HCT116 (cell line): ENCODE data around the gene KATNBL1. TPM values are rescaled to one million over a fixed set of nuclear protein-coding genes. Genes with fewer than 3 reads are reported as not detected.

Source experiments
- ATAC-seq: fragments of 200-7000 bp; cut with Tn5 transposase; 2 replicates; pipeline ENCODE4 v1.9.1; 2020; ENCODE audit warnings: mild to moderate bottlenecking, moderate library complexity
- BruUV-seq: library from RNA; stranded (reverse); fragments of 400-500 nt; replicated peaks from 2 replicates; lab custom pipeline; 2021; lab: Mats Ljungman, UMichigan
- CTCF ChIA-PET: fragments of 300-600 bp; sonication (Branson Sonifier 250); formaldehyde crosslinking; loops from one replicate; lab custom pipeline; 2021; ENCODE audit warnings: antibody characterized with exemption; lab: Charles Lee
- POLR2A ChIA-PET: fragments of 300-600, 350-600 bp; sonication (Branson Sonifier 250); formaldehyde crosslinking; loops from one replicate; lab custom pipeline; 2021; ENCODE audit warnings: antibody characterized with exemption; lab: Charles Lee
- RAD21 ChIA-PET, 2 experiments: fragments of 300-600 bp; sonication (Branson Sonifier 250); formaldehyde crosslinking; loops; one replicate each; lab custom pipeline; 2023; ENCODE audit warnings: low total read pairs in 2 of 2; ENCODE audit not compliant: uncharacterized antibody in 2 of 2, unreplicated experiment in 2 of 2, low non-redundant PET in 1 of 2; lab: Charles Lee
- DNase-seq: peaks from one replicate; pipeline ENCODE4 v3.0.0-alpha.2; 2010; ENCODE audit warnings: low read depth, low spot score
- H2AFZ ChIP-seq: fragments of 200-600 bp; shearing (Covaris generic), sonication (generic); 2 replicates; pipeline ENCODE4 v1.6.1; 2017; ENCODE audit warnings: low read depth, mixed run types, mixed read lengths, antibody characterized with exemption, low read length; ENCODE audit not compliant: poor library complexity, severe bottlenecking
- H3K27ac ChIP-seq: 2 replicates; pipeline ENCODE4 v1.5.1; 2012; ENCODE audit warnings: low read depth, low read length
- H3K27me3 ChIP-seq: fragments of 200-600 bp; sonication (generic); 2 replicates; pipeline ENCODE4 v1.6.1; 2016; ENCODE audit warnings: mixed run types, low read length, mixed read lengths; ENCODE audit not compliant: insufficient read depth
- H3K36me3 ChIP-seq, 2 experiments: fragments of 200-500 bp in 1 of 2; fragments of 200-600 bp in 1 of 2; sonication (Bioruptor generic) in 1 of 2; sonication (generic) in 1 of 2; 2 replicates each; pipeline versions ENCODE4 v1.5.1 to v1.6.1; 2014 to 2016; ENCODE audit warnings: low read length in 2 of 2, inconsistent platforms in 1 of 2, mixed read lengths in 1 of 2, mixed run types in 1 of 2; ENCODE audit not compliant: insufficient read depth in 2 of 2, control insufficient read depth in 1 of 2
- H3K4me1 ChIP-seq, 2 experiments: fragments of 200-600 bp in 1 of 2; sonication (generic) in 1 of 2; 2 replicates each; pipeline versions ENCODE4 v1.5.1 to v1.6.1; 2012 to 2017; ENCODE audit warnings: low read length in 2 of 2, inconsistent platforms in 1 of 2, mild to moderate bottlenecking in 1 of 2, mixed read lengths in 1 of 2, mixed run types in 1 of 2, moderate library complexity in 1 of 2; ENCODE audit not compliant: insufficient read depth in 2 of 2, control insufficient read depth in 1 of 2
- H3K4me2 ChIP-seq: fragments of 200-600 bp; sonication (generic); 2 replicates; pipeline ENCODE4 v1.6.1; 2017; ENCODE audit warnings: mixed run types, low read length, mixed read lengths
- H3K4me3 ChIP-seq, 2 experiments: fragments of 200-600 bp in 1 of 2; sonication (generic) in 1 of 2; replicated peaks in 1 of 2; 2 replicates each; pipeline ENCODE4 v1.5.1; 2011 to 2016; ENCODE audit warnings: low read length in 2 of 2, control low read depth in 1 of 2, low read depth in 1 of 2, mild to moderate bottlenecking in 1 of 2, mixed read lengths in 1 of 2, mixed run types in 1 of 2
- H3K79me2 ChIP-seq: fragments of 200-600 bp; sonication (generic); 2 replicates; pipeline ENCODE4 v1.6.1; 2017; ENCODE audit warnings: mild to moderate bottlenecking, mixed run types, low read length, moderate library complexity, mixed read lengths; ENCODE audit not compliant: insufficient read depth
- H3K9ac ChIP-seq: fragments of 200-600 bp; sonication (generic); 2 replicates; pipeline ENCODE4 v1.6.1; 2016; ENCODE audit warnings: low read length, mixed read lengths
- H3K9me2 ChIP-seq: fragments of 200-600 bp; sonication (generic), shearing (Covaris generic); 2 replicates; pipeline ENCODE4 v1.6.1; 2017; ENCODE audit warnings: mixed run types, mild to moderate bottlenecking, moderate library complexity; ENCODE audit not compliant: insufficient read depth
- H3K9me3 ChIP-seq, 2 experiments: fragments of 200-500 bp in 1 of 2; fragments of 200-600 bp in 1 of 2; sonication (Bioruptor generic) in 1 of 2; sonication (generic) in 1 of 2; 2 replicates each; pipeline ENCODE4 v1.6.1; 2014 to 2017; ENCODE audit warnings: low read length in 2 of 2, mixed read lengths in 2 of 2, inconsistent platforms in 1 of 2, low read depth in 1 of 2, mild to moderate bottlenecking in 1 of 2, mixed run types in 1 of 2, moderate library complexity in 1 of 2; ENCODE audit not compliant: control insufficient read depth in 1 of 2, insufficient read depth in 1 of 2
- H4K20me1 ChIP-seq: fragments of 200-600 bp; sonication (generic), shearing (Covaris generic); 2 replicates; pipeline ENCODE4 v1.6.1; 2017; ENCODE audit warnings: mixed run types, mild to moderate bottlenecking, moderate library complexity; ENCODE audit not compliant: insufficient read depth
- ATF3 ChIP-seq: IDR thresholded peaks from 2 replicates; pipeline ENCODE4 v1.6.1; 2012
- CBX3 ChIP-seq: IDR thresholded peaks from 2 replicates; pipeline ENCODE4 v1.6.1; 2012; ENCODE audit warnings: low read depth
- CEBPB ChIP-seq: IDR thresholded peaks from 2 replicates; pipeline ENCODE4 v1.6.1; 2012; ENCODE audit warnings: low read depth
- CTCF ChIP-seq, 3 experiments: fragments of 200-600 bp in 1 of 3; sonication (generic) in 1 of 3; IDR thresholded peaks in 2 of 3; conservative IDR thresholded peaks in 1 of 3; 2 replicates each; pipeline ENCODE4 v1.5.1; 2012 to 2017; ENCODE audit warnings: low read depth in 2 of 3, low read length in 2 of 3, antibody characterized with exemption in 1 of 3, borderline replicate concordance in 1 of 3, control low read depth in 1 of 3, mild to moderate bottlenecking in 1 of 3, mixed read lengths in 1 of 3, mixed run types in 1 of 3, moderate library complexity in 1 of 3; ENCODE audit not compliant: insufficient read depth in 1 of 3
- EGR1 ChIP-seq: IDR thresholded peaks from 2 replicates; pipeline ENCODE4 v1.6.1; 2012; ENCODE audit warnings: low read depth
- ELF1 ChIP-seq: IDR thresholded peaks from 2 replicates; pipeline ENCODE4 v1.6.1; 2012; ENCODE audit warnings: low read depth, borderline replicate concordance
- EZH2 ChIP-seq: fragments of 200-600 bp; sonication (generic); IDR thresholded peaks from 2 replicates; pipeline ENCODE4 v1.6.1; 2017; ENCODE audit warnings: antibody characterized with exemption, mixed run types
- EZH2phosphoT487 ChIP-seq: fragments of 200-600 bp; IDR thresholded peaks from 2 replicates; pipeline ENCODE4 v1.6.1; 2018; ENCODE audit warnings: antibody characterized with exemption, borderline replicate concordance
- FOSL1 ChIP-seq: IDR thresholded peaks from 2 replicates; pipeline ENCODE4 v1.6.1; 2012; ENCODE audit warnings: low read depth
- MAX ChIP-seq: IDR thresholded peaks from 2 replicates; pipeline ENCODE4 v1.6.1; 2012
- POLR2A ChIP-seq: IDR thresholded peaks from 2 replicates; pipeline ENCODE4 v1.7.0; 2011; ENCODE audit warnings: borderline replicate concordance; ENCODE audit not compliant: insufficient read depth, insufficient read length; ENCODE audit errors: extremely low read depth
- REST ChIP-seq: IDR thresholded peaks from 2 replicates; pipeline ENCODE4 v1.6.1; 2012; ENCODE audit warnings: low read depth
- SIN3A ChIP-seq: IDR thresholded peaks from 2 replicates; pipeline ENCODE4 v1.6.1; 2012; ENCODE audit warnings: low read depth
- SRF ChIP-seq: IDR thresholded peaks from 2 replicates; pipeline ENCODE4 v1.6.1; 2012; ENCODE audit warnings: low read depth
- TCF7L2 ChIP-seq: IDR thresholded peaks from 2 replicates; pipeline ENCODE4 v1.7.0; 2011; ENCODE audit warnings: borderline replicate concordance, inconsistent platforms; ENCODE audit not compliant: insufficient read depth, insufficient read length; ENCODE audit errors: extremely low read depth
- ZBTB33 ChIP-seq: IDR thresholded peaks from 2 replicates; pipeline ENCODE4 v1.6.1; 2011; ENCODE audit warnings: mild to moderate bottlenecking, low read length, moderate library complexity; ENCODE audit not compliant: insufficient replicate concordance; ENCODE audit errors: extremely low read depth
- ZFX ChIP-seq: fragments of 450-650 bp; IDR thresholded peaks from 2 replicates; pipeline ENCODE4 v1.6.1; 2017
- ZNF274 ChIP-seq: fragments of 200-500 bp; sonication (Bioruptor generic); IDR thresholded peaks from 2 replicates; pipeline ENCODE4 v1.6.1; 2014; ENCODE audit warnings: mild to moderate bottlenecking, low read depth, low read length, inconsistent platforms
- intact Hi-C: fragments of 100-400 bp; cut with micrococcal nuclease; formaldehyde crosslinking; loops from 2 replicates; pipeline ENCODE4 v1.10.0; 2022
- total RNA-seq: library from RNA; stranded (reverse); gene quantifications from one replicate; pipeline ENCODE4 v1.2.1, GENCODE V29; 2021; ENCODE audit not compliant: unreplicated experiment

KATNBL1 gene
- total RNA-seq, 1 experiment from 2014 or later, result 40.5 TPM

- no peak overlapping the region for H3K4me3 ChIP-seq
- POLR2A ChIA-PET, result no interaction called here
- no peaks in the 10 kb centered on the region for H3K79me2 ChIP-seq
- CTCF ChIA-PET, result interaction anchor here (1.1 kb wide), 1 partner anchor 102 kb away, joined by 6 read pairs; the partner anchor contains the start of gene KATNBL1
- H3K9me2 ChIP-seq, result no peaks in the 10 kb centered on the region
- no peak overlapping the region for H3K27ac ChIP-seq
- no peak overlapping the region for H3K4me2 ChIP-seq
- H4K20me1 ChIP-seq, result no peaks in the 10 kb centered on the region
- H3K27me3 ChIP-seq, result no peaks in the 10 kb centered on the region
- TF ChIP-seq ZFX (no peak), CEBPB (no peak), FOSL1 (no peak), ELF1 (no peak), POLR2A (no peak), CBX3 (no peak), CTCF (IDR thresholded peaks at IDR 0.05 in 2 of 3, conservative IDR thresholded peaks at IDR 0.05 in 1 of 3; ENCODE audit: borderline replicate concordance in 1 of 3, insufficient read depth in 1 of 3, low read depth in 2 of 3, low read length in 2 of 3) (no peak), EGR1 (no peak), SRF (no peak), MAX (no peak), EZH2phosphoT487 (no peak), TCF7L2 (no peak), ZNF274 (no peak), EZH2 (no peak), ZBTB33 (no peak), ATF3 (no peak), SIN3A (no peak), REST (no peak)
- intact Hi-C loops, result no loop called here
- H3K9ac ChIP-seq, result no peak overlapping the region
- ATAC-seq (no peak), DNase-seq (no peak)
- no TSS peak for BruUV-seq
- peaks cover under 1 to 7% of the 10 kb centered on the region in 2 experiments; a peak in 2 of 4 replicates for H3K4me1 ChIP-seq
- RAD21 ChIA-PET, result no interaction called here
- H3K9me3 ChIP-seq, result peaks cover 0 to 5% of the 10 kb centered on the region in 2 experiments; a peak in 1 of 4 replicates
- no peaks in the 10 kb centered on the region for H3K36me3 ChIP-seq
- H2AFZ ChIP-seq, result no peak overlapping the region
Measured at GRCh38 chr15:34107315-34107714, 102.6 kb downstream of the KATNBL1 start.
